T-cell (primary cell): ENCODE measurements around the gene MSANTD1. TPM values are rescaled to one million over a fixed set of nuclear protein-coding genes. Genes with fewer than 3 reads are reported as not detected.
A peak's percentile ranks its signal among the peaks of the same experiment; 100 is the strongest.

Source experiments
- ATAC-seq, 4 experiments: fragments of 200-7000 bp in 3 of 4; fragments of 150-1000 bp in 1 of 4; cut with Tn5 transposase; replicated peaks in 1 of 4; 1 replicate in 3 of 4; 2 replicates in 1 of 4; pipeline ENCODE4 v1.10.0; 2021; ENCODE audit warnings: moderate library complexity in 3 of 4, mild to moderate bottlenecking in 2 of 4, moderate number of reproducible peaks in 1 of 4
- CTCF ChIA-PET, 2 donors: fragments of 300-600 bp; sonication (Branson Sonifier 250); formaldehyde crosslinking; loops; one replicate each; lab custom pipeline; 2022; ENCODE audit warnings: antibody characterized with exemption in 2 of 2; lab: Charles Lee
- POLR2A ChIA-PET, 2 donors: fragments of 300-600 bp; sonication (Branson Sonifier 250); formaldehyde crosslinking; loops; one replicate each; lab custom pipeline; 2022; ENCODE audit warnings: antibody characterized with exemption in 2 of 2; lab: Charles Lee
- DNase-seq, 35 experiments: peaks; one replicate each; pipeline versions ENCODE4 v3.0.0 to v3.0.0-alpha.2; 2013 to 2023
- H3K27ac ChIP-seq: one replicate; pipeline ENCODE4 v1.5.1; 2013; ENCODE audit warnings: low read length
- H3K27me3 ChIP-seq, 2 experiments: replicated peaks in 1 of 2; 1 replicate in 1 of 2; 2 replicates in 1 of 2; pipeline versions ENCODE4 v1.6.1 to v1.7.0; 2013; ENCODE audit warnings: low read length in 1 of 2, mixed read lengths in 1 of 2; ENCODE audit not compliant: control insufficient read depth in 2 of 2, insufficient read depth in 2 of 2; ENCODE audit errors: extremely low read depth in 1 of 2
- H3K36me3 ChIP-seq, 2 donors: 1 replicate in 1 of 2; 2 replicates in 1 of 2; pipeline versions ENCODE4 v1.6.1 to v1.7.0; 2013; ENCODE audit warnings: low read length in 1 of 2; ENCODE audit not compliant: control insufficient read depth in 2 of 2, insufficient read depth in 1 of 2; ENCODE audit errors: extremely low read depth in 1 of 2
- H3K4me1 ChIP-seq, 2 experiments: 1 replicate in 1 of 2; 2 replicates in 1 of 2; pipeline versions ENCODE4 v1.6.1 to v1.7.0; 2013; ENCODE audit warnings: low read length in 2 of 2, mixed read lengths in 1 of 2; ENCODE audit not compliant: insufficient read depth in 2 of 2, control insufficient read depth in 1 of 2; ENCODE audit errors: extremely low read depth in 1 of 2
- H3K4me3 ChIP-seq, 2 donors: 1 replicate in 1 of 2; 2 replicates in 1 of 2; pipeline versions ENCODE4 v1.5.1 to v1.7.0; 2013; ENCODE audit warnings: mild to moderate bottlenecking in 2 of 2, low read length in 1 of 2, moderate library complexity in 1 of 2; ENCODE audit not compliant: control insufficient read depth in 1 of 2; ENCODE audit errors: extremely low read depth in 1 of 2
- H3K9me3 ChIP-seq: 2 replicates; pipeline ENCODE4 v1.7.0; 2013
- H3K27ac Mint-ChIP-seq, 2 donors: one replicate each; pipeline ENCODE4 v1.8.0; 2020 to 2021; ENCODE audit warnings: mild to moderate bottlenecking in 2 of 2, mixed read lengths in 2 of 2
- H3K27me3 Mint-ChIP-seq, 2 donors: one replicate each; pipeline ENCODE4 v1.8.0; 2021 to 2022; ENCODE audit warnings: mixed read lengths in 2 of 2
- H3K36me3 Mint-ChIP-seq: one replicate; pipeline ENCODE4 v1.8.0; 2021; ENCODE audit warnings: mixed read lengths
- H3K4me1 Mint-ChIP-seq, 3 donors: one replicate each; pipeline ENCODE4 v1.8.0; 2020 to 2022; ENCODE audit warnings: mixed read lengths in 3 of 3, mild to moderate bottlenecking in 1 of 3
- H3K4me3 Mint-ChIP-seq, 3 donors: one replicate each; pipeline ENCODE4 v1.8.0; 2020 to 2022; ENCODE audit warnings: mild to moderate bottlenecking in 3 of 3, mixed read lengths in 3 of 3, moderate library complexity in 3 of 3
- H3K9me3 Mint-ChIP-seq, 3 donors: one replicate each; pipeline ENCODE4 v1.8.0; 2020 to 2022; ENCODE audit warnings: mixed read lengths in 3 of 3
- WGBS: methylation state at CpG from one replicate; pipeline ENCODE4 v1.1.5; 2013; ENCODE audit warnings: missing lambda C conversion rate; ENCODE audit not compliant: insufficient coverage; 5-methylcytosine and 5-hydroxymethylcytosine counted together
- total RNA-seq, 35 experiments: library from RNA in 6 of 35; stranded (reverse) in 6 of 35; fragments of 120-200 nt in 1 of 35; gene quantifications; one replicate each; pipeline versions ENCODE4 v1.2.1 to v1.2.4 and lab custom pipeline; 2013 to 2026

Gene MSANTD1
- total RNA-seq, 5 donors from 2014 or later (not counting 1 experiment from before 2014, with no cell fraction given), result 0.60 to 2.5 (median 1.6) TPM

GRCh38 chr4:3239303-3239702 is 9.7 kb upstream of the MSANTD1 start:
- Mint-ChIP-seq H3K4me1 (peaks cover 16 to 19% (median 17%) of the 10 kb centered on the region in 3 donors), H3K27me3 (no peaks in the 10 kb centered on the region), H3K9me3 (no peaks in the 10 kb centered on the region), H3K27ac (no peak overlapping the region), H3K36me3 (peaks cover 20% of the 10 kb centered on the region), H3K4me3 (no peak overlapping the region)
- Histone ChIP-seq H3K27ac (no peak overlapping the region), H3K27me3 (no peaks in the 10 kb centered on the region), H3K4me3 (no peak overlapping the region), H3K36me3 (peaks cover 15 to 53% of the 10 kb centered on the region in 2 donors), H3K4me1 (peaks cover 0 to 9% of the 10 kb centered on the region in 2 experiments), H3K9me3 (no peaks in the 10 kb centered on the region)
- POLR2A ChIA-PET, result no interaction called here
- ATAC-seq (no peak), DNase-seq (no peak)
- WGBS, result 98% methylated on average over 11 of the region's 11 CpGs
- CTCF ChIA-PET, result no interaction called here

DNA sequence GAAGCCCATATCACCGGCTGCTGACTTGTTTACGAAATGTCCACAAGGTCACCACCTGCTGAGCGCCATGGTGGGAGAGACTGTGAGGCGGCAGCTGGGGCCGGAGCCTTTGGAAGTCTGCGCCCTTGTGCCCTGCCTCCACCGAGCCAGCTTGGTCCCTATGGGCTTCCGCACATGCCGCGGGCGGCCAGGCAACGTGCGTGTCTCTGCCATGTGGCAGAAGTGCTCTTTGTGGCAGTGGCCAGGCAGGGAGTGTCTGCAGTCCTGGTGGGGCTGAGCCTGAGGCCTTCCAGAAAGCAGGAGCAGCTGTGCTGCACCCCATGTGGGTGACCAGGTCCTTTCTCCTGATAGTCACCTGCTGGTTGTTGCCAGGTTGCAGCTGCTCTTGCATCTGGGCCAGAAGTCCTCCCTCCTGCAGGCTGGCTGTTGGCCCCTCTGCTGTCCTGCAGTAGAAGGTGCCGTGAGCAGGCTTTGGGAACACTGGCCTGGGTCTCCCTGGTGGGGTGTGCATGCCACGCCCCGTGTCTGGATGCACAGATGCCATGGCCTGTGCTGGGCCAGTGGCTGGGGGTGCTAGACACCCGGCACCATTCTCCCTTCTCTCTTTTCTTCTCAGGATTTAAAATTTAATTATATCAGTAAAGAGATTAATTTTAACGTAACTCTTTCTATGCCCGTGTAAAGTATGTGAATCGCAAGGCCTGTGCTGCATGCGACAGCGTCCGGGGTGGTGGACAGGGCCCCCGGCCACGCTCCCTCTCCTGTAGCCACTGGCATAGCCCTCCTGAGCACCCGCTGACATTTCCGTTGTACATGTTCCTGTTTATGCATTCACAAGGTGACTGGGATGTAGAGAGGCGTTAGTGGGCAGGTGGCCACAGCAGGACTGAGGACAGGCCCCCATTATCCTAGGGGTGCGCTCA is 8.7 kb upstream of the MSANTD1 start:
- Mint-ChIP-seq H3K27me3 (no peaks in the 10 kb centered on the region), H3K9me3 (no peaks in the 10 kb centered on the region), H3K4me3 (no peak overlapping the region), H3K4me1 (peaks cover 16 to 19% (median 17%) of the 10 kb centered on the region in 3 donors), H3K36me3 (peaks cover 14% of the 10 kb centered on the region), H3K27ac (no peak overlapping the region)
- Histone ChIP-seq H3K36me3 (peaks cover 11 to 49% of the 10 kb centered on the region in 2 donors), H3K9me3 (no peaks in the 10 kb centered on the region), H3K27me3 (no peaks in the 10 kb centered on the region), H3K27ac (no peak overlapping the region), H3K4me1 (peaks cover 0 to 9% of the 10 kb centered on the region in 2 experiments), H3K4me3 (no peak overlapping the region)
- WGBS, result 97% methylated on average over 21 of the region's 29 CpGs
- no peak for ATAC-seq
- ChIA-PET CTCF (no interaction called here), POLR2A (no interaction called here)
- no peak for DNase-seq

DNA sequence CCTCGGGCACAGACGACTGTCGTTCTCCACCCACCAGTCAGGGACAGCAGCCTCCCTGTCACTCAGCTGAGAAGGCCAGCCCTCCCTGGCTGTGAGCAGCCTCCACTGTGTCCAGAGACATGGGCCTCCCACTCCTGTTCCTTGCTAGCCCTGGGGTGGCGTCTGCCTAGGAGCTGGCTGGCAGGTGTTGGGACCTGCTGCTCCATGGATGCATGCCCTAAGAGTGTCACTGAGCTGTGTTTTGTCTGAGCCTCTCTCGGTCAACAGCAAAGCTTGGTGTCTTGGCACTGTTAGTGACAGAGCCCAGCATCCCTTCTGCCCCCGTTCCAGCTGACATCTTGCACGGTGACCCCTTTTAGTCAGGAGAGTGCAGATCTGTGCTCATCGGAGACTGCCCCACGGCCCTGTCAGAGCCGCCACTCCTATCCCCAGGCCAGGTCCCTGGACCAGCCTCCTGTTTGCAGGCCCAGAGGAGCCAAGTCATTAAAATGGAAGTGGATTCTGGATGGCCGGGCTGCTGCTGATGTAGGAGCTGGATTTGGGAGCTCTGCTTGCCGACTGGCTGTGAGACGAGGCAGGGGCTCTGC is 7.9 kb upstream of the MSANTD1 start:
- H3K9me3 ChIP-seq, result no peaks in the 10 kb centered on the region
- H3K4me1 Mint-ChIP-seq, result peaks cover 16 to 19% (median 17%) of the 10 kb centered on the region in 3 donors
- H3K27ac Mint-ChIP-seq, result no peak overlapping the region
- no peaks in the 10 kb centered on the region for H3K27me3 Mint-ChIP-seq
- peaks cover 11 to 41% of the 10 kb centered on the region in 2 donors for H3K36me3 ChIP-seq
- ChIA-PET CTCF (no interaction called here), POLR2A (no interaction called here)
- H3K4me3 Mint-ChIP-seq, result no peak overlapping the region
- no peaks in the 10 kb centered on the region for H3K9me3 Mint-ChIP-seq
- H3K4me1 ChIP-seq, result peaks cover 0 to 9% of the 10 kb centered on the region in 2 experiments
- 90% methylated on average over 12 of the region's 13 CpGs for WGBS
- no peak overlapping the region for H3K4me3 ChIP-seq
- H3K27ac ChIP-seq, result no peak overlapping the region
- no peaks in the 10 kb centered on the region for H3K27me3 ChIP-seq
- DNase-seq, result no peak
- peaks cover 14% of the 10 kb centered on the region for H3K36me3 Mint-ChIP-seq
- no peak for ATAC-seq

GRCh38 chr4:3241898-3242524 is 6.9 kb upstream of the MSANTD1 start:
- Histone ChIP-seq H3K4me1 (peaks cover 0 to 12% of the 10 kb centered on the region in 2 experiments), H3K27ac (no peak overlapping the region), H3K9me3 (no peaks in the 10 kb centered on the region), H3K36me3 (peaks cover 11 to 36% of the 10 kb centered on the region in 2 donors), H3K27me3 (no peaks in the 10 kb centered on the region), H3K4me3 (no peak overlapping the region)
- no peak overlapping the region for H3K4me3 Mint-ChIP-seq
- peaks cover 14% of the 10 kb centered on the region for H3K36me3 Mint-ChIP-seq
- 98% methylated on average over 12 of the region's 17 CpGs for WGBS
- DNase-seq (no peak), ATAC-seq (no peak)
- H3K27me3 Mint-ChIP-seq, result no peaks in the 10 kb centered on the region
- no peaks in the 10 kb centered on the region for H3K9me3 Mint-ChIP-seq
- peak overlapping the region in 1 of 2 donors; percentile 35 for H3K27ac Mint-ChIP-seq
- ChIA-PET CTCF (no interaction called here), POLR2A (no interaction called here)
- peaks cover 16 to 19% (median 17%) of the 10 kb centered on the region in 3 donors for H3K4me1 Mint-ChIP-seq

- H3K27me3 ChIP-seq, result no peaks in the 10 kb centered on the region
- WGBS, result 86% methylated on average over 12 of the region's 23 CpGs
- no peak overlapping the region for H3K27ac Mint-ChIP-seq
- H3K4me1 ChIP-seq, result peaks cover 0 to 12% of the 10 kb centered on the region in 2 experiments
- POLR2A ChIA-PET, result no interaction called here
- no peaks in the 10 kb centered on the region for H3K27me3 Mint-ChIP-seq
- peaks cover 16 to 19% (median 17%) of the 10 kb centered on the region in 3 donors for H3K4me1 Mint-ChIP-seq
- no peak overlapping the region for H3K4me3 Mint-ChIP-seq
- H3K27ac ChIP-seq, result no peak overlapping the region
- no peaks in the 10 kb centered on the region for H3K9me3 ChIP-seq
- H3K9me3 Mint-ChIP-seq, result no peaks in the 10 kb centered on the region
- H3K36me3 Mint-ChIP-seq, result peaks cover 7% of the 10 kb centered on the region
- peak in 15 of 35 experiments; percentile 4 to 27 (median 11) for DNase-seq
- CTCF ChIA-PET, result no interaction called here
- H3K4me3 ChIP-seq, result no peak overlapping the region
- ATAC-seq, result peak; percentile 33 to 70 (median 54)
- H3K36me3 ChIP-seq, result peaks cover 11 to 28% of the 10 kb centered on the region in 2 donors
Measured at GRCh38 chr4:3243136-3243780, 5.7 kb upstream of the MSANTD1 start.

DNA sequence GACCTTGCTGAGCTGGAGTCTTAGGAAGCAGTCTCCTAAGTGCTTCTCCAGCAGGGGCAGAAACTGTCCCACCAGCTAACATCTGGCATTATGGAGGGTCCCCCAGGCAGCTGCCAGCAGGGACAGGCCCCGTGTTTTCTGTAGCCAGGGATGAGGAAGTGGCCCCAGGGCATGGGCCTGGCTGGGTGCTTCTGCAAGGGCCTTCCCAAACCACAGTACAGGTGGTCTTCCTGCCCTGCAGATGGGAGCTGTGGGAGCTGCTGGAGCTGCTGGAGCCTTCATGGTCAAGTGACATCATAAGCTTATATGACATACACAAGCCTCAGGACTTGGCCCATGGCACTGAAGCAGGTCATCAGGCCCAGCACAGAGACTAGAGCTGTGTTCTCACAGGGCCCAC is 5.0 kb upstream of the MSANTD1 start:
- H3K9me3 Mint-ChIP-seq, result no peaks in the 10 kb centered on the region
- H3K27me3 Mint-ChIP-seq, result no peaks in the 10 kb centered on the region
- ATAC-seq, result no peak
- H3K36me3 Mint-ChIP-seq, result peaks cover 3% of the 10 kb centered on the region
- H3K27ac ChIP-seq, result no peak overlapping the region
- peaks cover 0 to 12% of the 10 kb centered on the region in 2 experiments for H3K4me1 ChIP-seq
- WGBS, result 25% methylated on average over 1 of the region's 1 CpG
- H3K4me3 ChIP-seq, result no peak overlapping the region
- POLR2A ChIA-PET, result no interaction called here
- H3K27ac Mint-ChIP-seq, result no peak overlapping the region
- H3K4me1 Mint-ChIP-seq, result peaks cover 16 to 19% (median 17%) of the 10 kb centered on the region in 3 donors
- CTCF ChIA-PET, result no interaction called here
- no peaks in the 10 kb centered on the region for H3K27me3 ChIP-seq
- no peak overlapping the region for H3K4me3 Mint-ChIP-seq
- peaks cover 11 to 23% of the 10 kb centered on the region in 2 donors for H3K36me3 ChIP-seq
- no peak for DNase-seq
- no peaks in the 10 kb centered on the region for H3K9me3 ChIP-seq
